Activated CD4-positive, alpha-beta T cell treated with anti-CD3 and anti-CD28 coated beads for 36 hours (primary cell): Measurements from ENCODE around the gene SYNPO. TPM values are rescaled to one million over a fixed set of nuclear protein-coding genes. Genes with fewer than 3 reads are reported as not detected.

ENCODE experiments used
- ATAC-seq: fragments of 200-7000 bp; cut with Tn5 transposase; one replicate; pipeline ENCODE4 v1.10.0; 2021; ENCODE audit warnings: mild to moderate bottlenecking, moderate library complexity
- CTCF ChIA-PET: fragments of 350-600 bp; sonication (Branson Sonifier 250); formaldehyde crosslinking; loops from one replicate; lab custom pipeline; 2021; ENCODE audit warnings: antibody characterized with exemption; lab: Charles Lee
- POLR2A ChIA-PET: fragments of 350-600 bp; sonication (Branson Sonifier 250); formaldehyde crosslinking; loops from one replicate; lab custom pipeline; 2021; ENCODE audit warnings: antibody characterized with exemption, inconsistent platforms; lab: Charles Lee
- DNase-seq: peaks from one replicate; pipeline ENCODE4 v3.0.0-alpha.2; 2020
- H3K27ac Mint-ChIP-seq: one replicate; pipeline ENCODE4 v1.8.0; 2021; ENCODE audit warnings: mixed read lengths
- H3K27me3 Mint-ChIP-seq: one replicate; pipeline ENCODE4 v1.8.0; 2021; ENCODE audit warnings: mixed read lengths
- H3K36me3 Mint-ChIP-seq: one replicate; pipeline ENCODE4 v1.8.0; 2021; ENCODE audit warnings: low read depth, mixed read lengths
- H3K4me1 Mint-ChIP-seq: one replicate; pipeline ENCODE4 v1.8.0; 2021; ENCODE audit warnings: mixed read lengths
- H3K4me3 Mint-ChIP-seq: one replicate; pipeline ENCODE4 v1.8.0; 2021; ENCODE audit warnings: mild to moderate bottlenecking, moderate library complexity, mixed read lengths
- H3K9me3 Mint-ChIP-seq: one replicate; pipeline ENCODE4 v1.8.0; 2021; ENCODE audit warnings: low read depth, mixed read lengths
- intact Hi-C, 2 experiments: fragments of 100-400 bp; cut with DNase I in 1 of 2; cut with micrococcal nuclease in 1 of 2; formaldehyde crosslinking; loops; one replicate each; pipeline versions ENCODE4 v1.14.2 to v1.15.1; 2022 to 2024; cut with DNase I, micrococcal nuclease
- total RNA-seq, 2 experiments: library from RNA; stranded (reverse); gene quantifications; one replicate each; pipeline ENCODE4 v1.2.3, GENCODE V29; 2021

The SYNPO gene
- under 1 TPM; 0.11 to 0.14 TPM for total RNA-seq

GRCh38 chr5:150640311-150641005, at the start of gene SYNPO:
TSS of gene SYNPO (plus strand) at chr5:150640660. CDS start at chr5:150648276, 7,616 bp downstream.
- ATAC-seq, result no peak
- no peaks in the 10 kb centered on the region for H3K36me3 Mint-ChIP-seq

DNA sequence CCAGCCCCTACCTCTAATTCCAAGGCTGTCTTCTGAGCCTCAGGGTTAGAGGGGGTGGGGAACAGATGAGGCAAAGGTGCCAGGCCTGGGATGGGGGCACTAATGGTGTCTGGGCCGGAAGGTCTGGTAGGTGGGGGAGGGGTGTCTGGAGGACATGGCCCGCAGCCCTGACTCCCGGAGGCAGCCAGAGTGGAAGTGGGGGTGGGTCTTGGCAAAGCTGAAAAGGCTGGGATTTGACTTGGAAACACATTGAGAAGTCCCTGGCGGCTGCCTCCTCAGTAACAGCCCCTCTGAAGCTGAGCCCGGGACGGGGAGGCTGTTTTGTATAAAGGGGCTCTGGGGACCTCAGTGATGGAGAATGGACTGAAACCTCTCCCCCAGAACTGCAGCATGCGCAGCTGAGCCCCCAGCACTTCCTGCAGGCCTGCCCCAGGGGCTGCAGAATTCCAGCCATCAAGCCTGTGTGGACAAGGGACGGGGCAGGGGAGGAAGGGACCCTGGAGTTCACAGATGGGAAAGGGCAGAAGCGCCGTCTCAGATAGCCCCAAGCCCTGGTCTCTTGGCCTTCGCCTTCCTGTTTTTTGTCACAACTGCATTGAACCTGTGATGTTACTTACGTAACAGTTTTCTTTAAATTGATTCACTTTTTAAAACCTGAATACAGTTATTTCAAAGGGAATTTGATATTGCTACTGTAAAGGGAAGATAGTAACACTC, 49.3 kb upstream of the SYNPO start:
- intact Hi-C loops, result no loop called here
- CTCF ChIA-PET, result interaction anchor here (0.5 kb wide), 1 partner anchor 1864 kb away, joined by 3 read pairs; no protein-coding TSS in a partner anchor
- no peak overlapping the region for H3K27ac Mint-ChIP-seq
- no peak for DNase-seq
- H3K36me3 Mint-ChIP-seq, result no peaks in the 10 kb centered on the region
- no peaks in the 10 kb centered on the region for H3K4me1 Mint-ChIP-seq
- no peak for ATAC-seq
- no peaks in the 10 kb centered on the region for H3K9me3 Mint-ChIP-seq
- H3K27me3 Mint-ChIP-seq, result no peaks in the 10 kb centered on the region
- POLR2A ChIA-PET, result no interaction called here
- no peak overlapping the region for H3K4me3 Mint-ChIP-seq

More at GRCh38 chr5:150640311-150641005, at the start of gene SYNPO:
- DNase-seq, result no peak
- no peak within 1 kb of the TSS for H3K27ac Mint-ChIP-seq
- H3K9me3 Mint-ChIP-seq, result no peaks in the 10 kb centered on the region
- H3K4me1 Mint-ChIP-seq, result no peaks in the 10 kb centered on the region
- CTCF ChIA-PET, result no interaction called here
- peaks cover 15% of the 10 kb centered on the region for H3K27me3 Mint-ChIP-seq
- intact Hi-C loops, result no loop called here
- no peak within 1 kb of the TSS for H3K4me3 Mint-ChIP-seq
- POLR2A ChIA-PET, result no interaction called here

GRCh38 chr5:150593593-150593992, 46.9 kb upstream of the SYNPO start:
- Mint-ChIP-seq H3K27ac (no peak overlapping the region), H3K4me1 (no peaks in the 10 kb centered on the region), H3K27me3 (no peaks in the 10 kb centered on the region), H3K4me3 (no peak overlapping the region), H3K36me3 (no peaks in the 10 kb centered on the region), H3K9me3 (no peaks in the 10 kb centered on the region)
- intact Hi-C loops, result no loop called here
- DNase-seq (no peak), ATAC-seq (no peak)
- ChIA-PET CTCF (interaction anchor here (0.7 to 0.8 kb wide), 2 partner anchors 13 to 1024 kb away, joined by 3 read pairs; no protein-coding TSS in a partner anchor), POLR2A (interaction anchor here (0.7 kb wide), 1 partner anchor 338 kb away, joined by 3 read pairs; no protein-coding TSS in a partner anchor)

GRCh38 chr5:150593996-150594395, 46.5 kb upstream of the SYNPO start:
- ChIA-PET CTCF (interaction anchor here (0.8 kb wide), 2 partner anchors 14 to 17 kb away, joined by 3 read pairs; no protein-coding TSS in a partner anchor), POLR2A (no interaction called here)
- Mint-ChIP-seq H3K27ac (no peak overlapping the region), H3K4me3 (no peak overlapping the region), H3K36me3 (no peaks in the 10 kb centered on the region), H3K4me1 (no peaks in the 10 kb centered on the region), H3K9me3 (no peaks in the 10 kb centered on the region), H3K27me3 (no peaks in the 10 kb centered on the region)
- intact Hi-C loops, result no loop called here
- ATAC-seq (no peak), DNase-seq (no peak)

- H3K4me1 Mint-ChIP-seq, result no peaks in the 10 kb centered on the region
- no peaks in the 10 kb centered on the region for H3K9me3 Mint-ChIP-seq
- H3K27ac Mint-ChIP-seq, result no peak overlapping the region
- intact Hi-C loops, result no loop called here
- no peak overlapping the region for H3K4me3 Mint-ChIP-seq
- POLR2A ChIA-PET, result no interaction called here
- no peaks in the 10 kb centered on the region for H3K36me3 Mint-ChIP-seq
- H3K27me3 Mint-ChIP-seq, result no peaks in the 10 kb centered on the region
- CTCF ChIA-PET, result no interaction called here
- no peak for DNase-seq
- ATAC-seq, result no peak
Measured at GRCh38 chr5:150595466-150596031, 44.9 kb upstream of the SYNPO start.

- H3K27ac Mint-ChIP-seq, result no peak overlapping the region
- ChIA-PET CTCF (no interaction called here), POLR2A (no interaction called here)
- DNase-seq (no peak), ATAC-seq (no peak)
- no peaks in the 10 kb centered on the region for H3K27me3 Mint-ChIP-seq
- intact Hi-C loops, result no loop called here
- H3K36me3 Mint-ChIP-seq, result no peaks in the 10 kb centered on the region
- H3K4me3 Mint-ChIP-seq, result no peak overlapping the region
- no peaks in the 10 kb centered on the region for H3K4me1 Mint-ChIP-seq
- H3K9me3 Mint-ChIP-seq, result no peaks in the 10 kb centered on the region
Measured at GRCh38 chr5:150596313-150596712, 44.1 kb upstream of the SYNPO start.

DNA sequence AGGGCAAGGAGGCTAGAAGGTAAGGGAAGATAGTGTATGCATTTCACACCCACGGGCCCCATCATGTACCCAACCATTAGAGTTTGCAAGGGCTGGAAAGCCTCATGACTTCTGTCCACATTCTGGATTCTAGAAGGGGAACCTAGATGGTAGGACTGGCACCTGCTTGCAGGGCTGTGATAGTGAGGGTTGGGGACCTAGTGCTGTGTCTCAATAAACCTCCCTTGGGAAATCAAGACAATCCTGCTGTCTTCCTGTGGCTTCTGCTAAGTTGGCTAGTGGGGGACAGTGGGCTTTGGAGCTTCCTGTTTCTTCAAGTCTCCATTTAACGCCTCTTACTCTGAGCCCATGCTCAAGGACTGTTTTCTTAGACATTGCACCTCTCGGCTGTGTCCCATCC, 43.6 kb upstream of the SYNPO start:
- CTCF ChIA-PET, result no interaction called here
- Mint-ChIP-seq H3K27ac (no peak overlapping the region), H3K36me3 (no peaks in the 10 kb centered on the region), H3K4me1 (no peaks in the 10 kb centered on the region), H3K4me3 (no peak overlapping the region), H3K9me3 (no peaks in the 10 kb centered on the region), H3K27me3 (no peaks in the 10 kb centered on the region)
- DNase-seq (no peak), ATAC-seq (no peak)
- intact Hi-C loops, result no loop called here
- POLR2A ChIA-PET, result no interaction called here

DNA sequence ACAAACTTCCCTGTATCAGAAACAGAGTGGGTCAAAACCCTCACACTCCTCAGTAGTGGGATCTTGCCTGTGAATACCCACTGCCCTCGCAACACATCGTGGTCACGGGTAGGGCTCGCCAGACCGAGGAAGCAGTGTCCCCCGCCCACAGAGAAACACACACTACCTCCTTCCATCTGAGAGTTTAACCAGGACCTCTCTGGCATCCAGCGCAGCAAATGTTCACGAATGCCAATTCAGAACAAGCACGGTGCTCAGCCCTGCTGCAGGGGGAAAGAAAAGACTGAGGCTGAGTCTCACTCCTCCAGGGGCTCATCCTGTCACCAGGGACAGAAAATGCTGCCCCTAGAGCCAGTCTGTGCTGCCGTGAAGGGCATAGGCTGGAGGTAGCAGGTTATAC, 42.5 kb upstream of the SYNPO start:
- intact Hi-C loops, result no loop called here

GRCh38 chr5:150598821-150599273, 41.6 kb upstream of the SYNPO start:
- POLR2A ChIA-PET, result no interaction called here
- Mint-ChIP-seq H3K27ac (no peak overlapping the region), H3K9me3 (no peaks in the 10 kb centered on the region), H3K4me3 (no peak overlapping the region), H3K27me3 (no peaks in the 10 kb centered on the region), H3K36me3 (no peaks in the 10 kb centered on the region), H3K4me1 (no peaks in the 10 kb centered on the region)
- intact Hi-C loops, result no loop called here
- ATAC-seq (no peak), DNase-seq (no peak)
- CTCF ChIA-PET, result no interaction called here

More for the DNA sequence above, 42.5 kb upstream of the SYNPO start:
- Mint-ChIP-seq H3K4me3 (no peak overlapping the region), H3K9me3 (no peaks in the 10 kb centered on the region), H3K27ac (no peak overlapping the region), H3K4me1 (no peaks in the 10 kb centered on the region), H3K27me3 (no peaks in the 10 kb centered on the region), H3K36me3 (no peaks in the 10 kb centered on the region)
- POLR2A ChIA-PET, result no interaction called here
- DNase-seq (no peak), ATAC-seq (no peak)
- CTCF ChIA-PET, result no interaction called here

DNA sequence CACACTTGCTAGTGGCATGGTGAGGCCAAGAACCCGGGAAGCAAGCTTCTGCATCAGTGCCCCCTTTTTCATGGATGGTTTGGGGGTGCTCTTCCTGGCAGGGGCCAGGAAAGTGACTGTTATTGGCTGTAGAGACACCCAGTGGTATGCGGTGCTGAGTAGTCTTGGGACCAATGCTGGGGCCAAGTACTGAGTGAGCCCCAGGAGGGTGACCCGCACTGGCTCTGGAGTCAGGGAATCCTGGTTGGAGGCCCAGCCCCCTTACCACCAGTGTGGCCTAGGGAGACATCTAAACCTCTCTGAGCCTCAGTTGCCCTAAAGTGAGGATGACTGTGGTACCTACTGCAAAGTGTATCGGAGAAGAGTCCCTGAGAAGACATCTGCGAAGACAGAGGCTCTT, 41.2 kb upstream of the SYNPO start:
- intact Hi-C loops, result no loop called here
- ATAC-seq (no peak), DNase-seq (no peak)
- no peaks in the 10 kb centered on the region for H3K36me3 Mint-ChIP-seq
- ChIA-PET POLR2A (no interaction called here), CTCF (no interaction called here)
- no peaks in the 10 kb centered on the region for H3K9me3 Mint-ChIP-seq
- H3K27me3 Mint-ChIP-seq, result no peaks in the 10 kb centered on the region
- H3K27ac Mint-ChIP-seq, result no peak overlapping the region
- H3K4me1 Mint-ChIP-seq, result no peaks in the 10 kb centered on the region
- H3K4me3 Mint-ChIP-seq, result no peak overlapping the region

DNA sequence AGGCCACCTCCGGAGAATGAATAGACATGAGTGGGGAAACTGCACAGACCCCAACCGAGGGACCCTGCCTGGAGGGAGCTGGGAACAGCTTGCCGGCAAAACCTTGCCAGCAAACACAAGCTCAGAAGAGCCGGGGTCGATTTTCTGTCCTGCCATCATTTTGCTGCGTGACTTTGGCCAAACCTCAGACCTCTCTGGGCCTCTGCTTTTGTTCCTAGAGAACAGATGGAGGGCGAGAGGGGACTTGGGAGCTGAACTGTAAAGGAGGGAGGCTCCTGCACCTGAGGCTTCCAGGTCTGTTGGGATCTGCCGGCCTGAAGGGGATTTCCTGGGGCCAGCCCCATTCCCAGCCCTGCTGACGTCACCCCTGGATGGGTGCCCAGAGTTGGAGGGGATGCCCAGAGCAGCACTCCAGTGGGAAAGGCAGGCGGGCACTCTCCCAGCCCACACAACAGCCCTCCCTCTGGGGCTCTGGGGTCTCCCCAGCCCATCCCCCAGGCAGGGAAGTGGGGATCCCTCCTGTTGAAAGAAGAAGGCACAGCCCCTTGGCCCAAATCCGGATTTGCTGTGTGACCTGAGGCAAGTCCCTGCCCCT, 40.4 kb upstream of the SYNPO start:
- H3K27me3 Mint-ChIP-seq, result no peaks in the 10 kb centered on the region
- H3K4me3 Mint-ChIP-seq, result no peak overlapping the region
- ChIA-PET CTCF (no interaction called here), POLR2A (interaction anchor here (0.7 kb wide), 1 partner anchor 20 kb away, joined by 3 read pairs; no protein-coding TSS in a partner anchor)
- ATAC-seq, result no peak
- no peaks in the 10 kb centered on the region for H3K9me3 Mint-ChIP-seq
- no peaks in the 10 kb centered on the region for H3K4me1 Mint-ChIP-seq
- H3K36me3 Mint-ChIP-seq, result no peaks in the 10 kb centered on the region
- H3K27ac Mint-ChIP-seq, result no peak overlapping the region
- intact Hi-C loops, result no loop called here
- DNase-seq, result no peak
